GM23248 (cell line): ENCODE measurements around the gene YJEFN3.

Experiments used
- EZH2 ChIP-seq: fragments of 200-600 bp; sonication (generic); IDR thresholded peaks from 2 replicates; pipeline ENCODE4 v1.6.1; 2018; ENCODE audit warnings: antibody characterized with exemption, mild to moderate bottlenecking; ENCODE audit not compliant: insufficient read depth, poor library complexity, severe bottlenecking
- EZH2phosphoT487 ChIP-seq: fragments of 200-600 bp; sonication (generic); IDR thresholded peaks from 2 replicates; pipeline ENCODE4 v1.6.1; 2018; ENCODE audit warnings: antibody characterized with exemption, moderate library complexity, mild to moderate bottlenecking, low read depth; ENCODE audit not compliant: insufficient read depth

GRCh38 chr19:19487950-19488874 lies 40.5 kb upstream of the YJEFN3 start:
- TF ChIP-seq EZH2, result no peak
- no peak for TF ChIP-seq EZH2phosphoT487
